IMR-90 (cell line): Measurements from ENCODE around the gene C10orf90. TPM values are rescaled to one million over a fixed set of nuclear protein-coding genes. Genes with fewer than 3 reads are reported as not detected.

Experiments
- ATAC-seq: fragments of 200-7000 bp; cut with Tn5 transposase; 2 replicates; pipeline ENCODE4 v1.9.1; 2020; ENCODE audit warnings: low read depth, mild to moderate bottlenecking, moderate library complexity
- BruUV-seq: library from RNA; stranded (reverse); fragments of 400-500 nt; replicated peaks from 2 replicates; lab custom pipeline; 2021; lab: Mats Ljungman, UMichigan
- CTCF ChIA-PET: fragments of 300-600 bp; formaldehyde crosslinking; extraction: SDS; loops from one replicate; lab custom pipeline; 2021; ENCODE audit warnings: antibody characterized with exemption; lab: Yijun Ruan, JAX
- POLR2A ChIA-PET: fragments of 300-600 bp; sonication (Branson Sonifier 250); formaldehyde crosslinking; loops from one replicate; lab custom pipeline; 2022; ENCODE audit warnings: antibody characterized with exemption; ENCODE audit not compliant: unreplicated experiment; lab: Charles Lee
- DNase-seq: peaks from one replicate; pipeline ENCODE4 v3.0.0; 2013
- H2AFZ ChIP-seq: replicated peaks from 2 replicates; pipeline ENCODE3; 2013; ENCODE audit warnings: low read length, mild to moderate bottlenecking; ENCODE audit not compliant: poor library complexity
- H2AK5ac ChIP-seq: 2 replicates; pipeline ENCODE4 v1.6.1; 2013; ENCODE audit warnings: low read depth, low read length, inconsistent platforms
- H2AK9ac ChIP-seq: replicated peaks from 2 replicates; pipeline ENCODE3; 2013; ENCODE audit warnings: mild to moderate bottlenecking, low read depth, low read length, moderate library complexity; ENCODE audit not compliant: poor library complexity
- H2BK120ac ChIP-seq: 2 replicates; pipeline ENCODE4 v1.6.1; 2013; ENCODE audit warnings: low read depth, low read length, inconsistent platforms
- H2BK15ac ChIP-seq: 3 replicates; pipeline ENCODE4 v1.6.1; 2013; ENCODE audit warnings: low read depth, low read length, inconsistent platforms
- H2BK20ac ChIP-seq: 2 replicates; pipeline ENCODE4 v1.6.1; 2013; ENCODE audit warnings: low read depth, mild to moderate bottlenecking, inconsistent platforms, low read length, moderate library complexity
- H2BK5ac ChIP-seq: 2 replicates; pipeline ENCODE4 v1.6.1; 2013; ENCODE audit warnings: mild to moderate bottlenecking, low read depth, low read length, inconsistent platforms; ENCODE audit not compliant: poor library complexity, severe bottlenecking
- H3K14ac ChIP-seq: replicated peaks from 2 replicates; pipeline ENCODE4 v1.6.1; 2013; ENCODE audit warnings: low read depth, low read length, inconsistent platforms
- H3K18ac ChIP-seq: 2 replicates; pipeline ENCODE4 v1.6.1; 2013; ENCODE audit warnings: low read depth, low read length, control low read depth
- H3K23ac ChIP-seq: 2 replicates; pipeline ENCODE4 v1.6.1; 2013; ENCODE audit warnings: low read depth, low read length, inconsistent platforms
- H3K27ac ChIP-seq: 2 replicates; pipeline ENCODE4 v1.5.1; 2013; ENCODE audit warnings: mild to moderate bottlenecking, control low read depth, low read length; ENCODE audit not compliant: insufficient read depth
- H3K27me3 ChIP-seq: 2 replicates; pipeline ENCODE4 v1.6.1; 2013; ENCODE audit warnings: low read length; ENCODE audit not compliant: control insufficient read depth, insufficient read depth
- H3K36me3 ChIP-seq: 2 replicates; pipeline ENCODE4 v1.6.1; 2013; ENCODE audit warnings: low read length, mixed read lengths; ENCODE audit not compliant: control insufficient read depth, insufficient read depth
- H3K4ac ChIP-seq: 2 replicates; pipeline ENCODE4 v1.6.1; 2013; ENCODE audit warnings: low read depth, low read length, inconsistent platforms
- H3K4me1 ChIP-seq: 2 replicates; pipeline ENCODE4 v1.6.1; 2013; ENCODE audit warnings: low read length, mixed read lengths; ENCODE audit not compliant: control insufficient read depth, insufficient read depth
- H3K4me2 ChIP-seq: 2 replicates; pipeline ENCODE4 v1.6.1; 2013; ENCODE audit warnings: low read depth, mild to moderate bottlenecking, control low read depth, low read length, moderate library complexity
- H3K4me3 ChIP-seq: 2 replicates; pipeline ENCODE4 v1.5.1; 2013; ENCODE audit warnings: low read depth, mild to moderate bottlenecking, control low read depth, low read length, moderate library complexity; ENCODE audit not compliant: insufficient read depth
- H3K56ac ChIP-seq: 2 replicates; pipeline ENCODE4 v1.6.1; 2013; ENCODE audit warnings: low read length, inconsistent platforms; ENCODE audit not compliant: insufficient read depth; ENCODE audit errors: extremely low read depth
- H3K79me1 ChIP-seq, 2 experiments: 2 replicates each; pipeline ENCODE4 v1.6.1; 2013; ENCODE audit warnings: low read length in 2 of 2, inconsistent platforms in 1 of 2, low read depth in 1 of 2
- H3K9ac ChIP-seq: 2 replicates; pipeline ENCODE4 v1.6.1; 2013; ENCODE audit warnings: low read depth, low read length, control low read depth
- H3K9me1 ChIP-seq: 2 replicates; pipeline ENCODE4 v1.6.1; 2013; ENCODE audit warnings: low read length, inconsistent platforms; ENCODE audit not compliant: insufficient read depth
- H3K9me3 ChIP-seq: 2 replicates; pipeline ENCODE4 v1.6.1; 2013; ENCODE audit warnings: low read length; ENCODE audit not compliant: control insufficient read depth, insufficient read depth
- H4K20me1 ChIP-seq: 2 replicates; pipeline ENCODE4 v1.6.1; 2013; ENCODE audit warnings: low read length, inconsistent platforms; ENCODE audit not compliant: insufficient read depth
- H4K5ac ChIP-seq: 2 replicates; pipeline ENCODE4 v1.6.1; 2013; ENCODE audit warnings: mild to moderate bottlenecking, low read depth, low read length, control low read depth
- H4K8ac ChIP-seq, 2 experiments: 2 replicates each; pipeline ENCODE4 v1.6.1; 2013; ENCODE audit warnings: low read depth in 2 of 2, low read length in 2 of 2, control low read depth in 1 of 2, inconsistent platforms in 1 of 2
- H4K91ac ChIP-seq: 2 replicates; pipeline ENCODE4 v1.6.1; 2013; ENCODE audit warnings: low read depth, low read length, inconsistent platforms; ENCODE audit not compliant: insufficient read depth
- BHLHE40 ChIP-seq: fragments of 150-350 bp; IDR thresholded peaks from 2 replicates; pipeline ENCODE4 v1.6.1; 2016; ENCODE audit warnings: mild to moderate bottlenecking, low read depth, low read length
- CEBPB ChIP-seq: IDR thresholded peaks from 2 replicates; pipeline ENCODE4 v1.6.1; 2012; ENCODE audit warnings: low read depth, low read length, improper control_type of control experiment
- CHD1 ChIP-seq: IDR thresholded peaks from 2 replicates; pipeline ENCODE4 v1.6.1; 2012; ENCODE audit warnings: low read depth, low read length, improper control_type of control experiment
- FOS ChIP-seq: fragments of 150-350 bp; IDR thresholded peaks from 2 replicates; pipeline ENCODE4 v1.6.1; 2016; ENCODE audit warnings: low read depth, low read length
- MAFK ChIP-seq: IDR thresholded peaks from 2 replicates; pipeline ENCODE4 v1.6.1; 2012; ENCODE audit warnings: low read depth, low read length, improper control_type of control experiment
- MAZ ChIP-seq: IDR thresholded peaks from 2 replicates; pipeline ENCODE4 v1.6.1; 2012; ENCODE audit warnings: low read depth, mild to moderate bottlenecking, low read length, improper control_type of control experiment, moderate library complexity, borderline replicate concordance
- MXI1 ChIP-seq: IDR thresholded peaks from 2 replicates; pipeline ENCODE4 v1.6.1; 2012; ENCODE audit warnings: low read depth, mild to moderate bottlenecking, low read length, moderate library complexity, borderline replicate concordance
- NFE2L2 ChIP-seq: fragments of 150-350 bp; IDR thresholded peaks from 2 replicates; pipeline ENCODE4 v1.6.1; 2016; ENCODE audit warnings: low read depth, mild to moderate bottlenecking, low read length
- POLR2A ChIP-seq: IDR thresholded peaks from 2 replicates; pipeline ENCODE4 v1.6.1; 2012; ENCODE audit warnings: mild to moderate bottlenecking, low read depth, low read length
- RAD21 ChIP-seq: IDR thresholded peaks from 2 replicates; pipeline ENCODE4 v1.6.1; 2012; ENCODE audit warnings: low read length, improper control_type of control experiment
- RCOR1 ChIP-seq: IDR thresholded peaks from 2 replicates; pipeline ENCODE4 v1.6.1; 2012; ENCODE audit warnings: mild to moderate bottlenecking, low read length, improper control_type of control experiment; ENCODE audit not compliant: insufficient replicate concordance
- RFX5 ChIP-seq: IDR thresholded peaks from 2 replicates; pipeline ENCODE4 v1.8.0; 2012; ENCODE audit warnings: low read depth, mild to moderate bottlenecking, low read length, moderate library complexity
- SMC3 ChIP-seq: fragments of 150-350 bp; IDR thresholded peaks from 2 replicates; pipeline ENCODE4 v1.6.1; 2016; ENCODE audit warnings: low read depth, mild to moderate bottlenecking, antibody characterized with exemption, low read length, moderate library complexity
- WGBS, 2 experiments: methylation state at CpG; one replicate each; pipeline versions ENCODE4 v1.1.5 to v1.1.7; 2013; ENCODE audit warnings: missing lambda C conversion rate in 2 of 2; ENCODE audit not compliant: insufficient read length in 1 of 2; ENCODE audit errors: extremely low coverage in 2 of 2; 5-methylcytosine and 5-hydroxymethylcytosine counted together
- dilution Hi-C: fragments of 300-500 bp; cut with HindIII; formaldehyde crosslinking; loops from one replicate; pipeline ENCODE4 v1.14.3; 2018; ENCODE audit warnings: low sequenced_read_pairs; ENCODE audit not compliant: unreplicated experiment
- in situ Hi-C: fragments of 300-500 bp; cut with MboI; formaldehyde crosslinking; loops from 3 replicates; pipeline ENCODE4 v1.14.3; 2019; ENCODE audit warnings: low sequenced_read_pairs, inconsistent platforms, mixed read lengths
- intact Hi-C: fragments of 100-400 bp; cut with micrococcal nuclease; formaldehyde crosslinking; loops from 2 replicates; pipeline ENCODE4 v1.10.0; 2022
- polyA plus RNA-seq, 3 experiments: library from polyadenylated mRNA; depleted of rRNA; stranded (reverse); fragments of >200 nt; gene quantifications; 2 replicates each; pipeline ENCODE4 v1.2.3, GENCODE V29; 2012; ENCODE audit warnings: low replicate concordance in 1 of 3
- total RNA-seq: library from RNA; depleted of rRNA; stranded (reverse); fragments of >200 nt; gene quantifications from 2 replicates; pipeline ENCODE4 v1.2.3, GENCODE V29; 2012
- TF ChIP-seq, protein P1 (sequence below): fragments of 150-350 bp; IDR thresholded peaks from 2 replicates; pipeline ENCODE4 v1.6.1; 2017; ENCODE audit warnings: mild to moderate bottlenecking, antibody characterized with exemption, low read length, low read depth
- TF ChIP-seq, protein P2 (sequence below): fragments of 150-350 bp; IDR thresholded peaks from 2 replicates; pipeline ENCODE4 v1.6.1; 2016; ENCODE audit warnings: low read depth, mild to moderate bottlenecking, low read length, moderate library complexity, borderline replicate concordance
- TF ChIP-seq, protein P3 (sequence below): conservative IDR thresholded peaks from 2 replicates; pipeline ENCODE4 v1.5.1; 2012; ENCODE audit warnings: mild to moderate bottlenecking, low read depth, low read length, improper control_type of control experiment

The C10orf90 gene
- total and polyA plus RNA-seq, 2 of the 4 experiments (the other 2 are of a cell fraction), result 0.05 to 0.18 TPM

DNA sequence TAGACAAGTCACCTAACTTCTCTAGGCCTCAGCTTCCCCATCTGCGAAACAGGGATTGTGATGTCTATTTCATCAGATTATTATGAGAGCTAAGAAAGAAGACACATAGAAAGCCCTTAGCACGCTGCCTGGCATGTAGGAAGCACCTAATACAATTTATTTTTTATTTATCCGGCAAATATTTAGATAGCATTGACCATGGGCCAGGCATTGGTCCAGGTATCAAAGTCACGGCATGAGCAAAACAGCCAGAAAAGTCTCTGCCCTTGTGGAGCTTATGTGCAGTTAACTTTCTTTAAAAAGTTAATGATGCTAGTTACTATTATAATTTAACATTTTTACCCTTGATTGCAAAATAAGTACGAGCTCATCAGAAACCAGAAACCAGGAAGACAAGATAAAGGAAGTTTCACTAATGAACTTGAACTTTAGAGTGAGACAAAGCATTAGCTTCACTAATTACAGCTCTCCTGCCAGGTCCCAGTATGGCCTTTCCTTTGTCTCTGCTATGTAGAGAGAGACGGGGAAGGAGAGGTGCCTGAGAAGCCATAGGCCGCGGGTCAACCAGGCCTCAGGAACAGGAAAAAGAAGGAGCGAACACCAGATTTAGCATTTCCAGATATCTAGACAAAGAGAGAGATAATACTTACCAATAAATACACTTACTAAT, 142.7 kb downstream of the C10orf90 start:
- DNase-seq (no peak), ATAC-seq (no peak)
- Histone ChIP-seq H3K36me3 (no peaks in the 10 kb centered on the region), H3K27ac (no peak overlapping the region), H2BK5ac (no peak overlapping the region), H3K4me1 (no peaks in the 10 kb centered on the region), H2AK5ac (no peak overlapping the region), H2BK15ac (no peak overlapping the region), H3K4me3 (no peak overlapping the region), H2BK120ac (no peak overlapping the region), H3K23ac (no peak overlapping the region), H3K14ac (no peak overlapping the region), H4K20me1 (no peaks in the 10 kb centered on the region), H3K9me1 (no peaks in the 10 kb centered on the region), H3K27me3 (peaks cover 11% of the 10 kb centered on the region; the same call in 1 of the 2 replicates), H3K79me1 (no peaks in the 10 kb centered on the region), H2AFZ (no peak overlapping the region), H2BK20ac (no peak overlapping the region), H3K56ac (no peak overlapping the region), H3K18ac (no peak overlapping the region), H4K5ac (no peak overlapping the region), H3K4ac (no peak overlapping the region), H3K9ac (no peak overlapping the region), H4K8ac (no peak overlapping the region), H3K9me3 (no peaks in the 10 kb centered on the region), H2AK9ac (no peak overlapping the region), H3K4me2 (no peak overlapping the region), H4K91ac (no peak overlapping the region)
- dilution Hi-C loops, result no loop called here
- ChIA-PET CTCF (no interaction called here), POLR2A (no interaction called here)
- TF ChIP-seq POLR2A, result no peak
- no peak for TF ChIP-seq SMC3
- TF ChIP-seq, protein P1, sequence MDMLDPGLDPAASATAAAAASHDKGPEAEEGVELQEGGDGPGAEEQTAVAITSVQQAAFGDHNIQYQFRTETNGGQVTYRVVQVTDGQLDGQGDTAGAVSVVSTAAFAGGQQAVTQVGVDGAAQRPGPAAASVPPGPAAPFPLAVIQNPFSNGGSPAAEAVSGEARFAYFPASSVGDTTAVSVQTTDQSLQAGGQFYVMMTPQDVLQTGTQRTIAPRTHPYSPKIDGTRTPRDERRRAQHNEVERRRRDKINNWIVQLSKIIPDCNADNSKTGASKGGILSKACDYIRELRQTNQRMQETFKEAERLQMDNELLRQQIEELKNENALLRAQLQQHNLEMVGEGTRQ, result no peak
- TF ChIP-seq, protein P2, sequence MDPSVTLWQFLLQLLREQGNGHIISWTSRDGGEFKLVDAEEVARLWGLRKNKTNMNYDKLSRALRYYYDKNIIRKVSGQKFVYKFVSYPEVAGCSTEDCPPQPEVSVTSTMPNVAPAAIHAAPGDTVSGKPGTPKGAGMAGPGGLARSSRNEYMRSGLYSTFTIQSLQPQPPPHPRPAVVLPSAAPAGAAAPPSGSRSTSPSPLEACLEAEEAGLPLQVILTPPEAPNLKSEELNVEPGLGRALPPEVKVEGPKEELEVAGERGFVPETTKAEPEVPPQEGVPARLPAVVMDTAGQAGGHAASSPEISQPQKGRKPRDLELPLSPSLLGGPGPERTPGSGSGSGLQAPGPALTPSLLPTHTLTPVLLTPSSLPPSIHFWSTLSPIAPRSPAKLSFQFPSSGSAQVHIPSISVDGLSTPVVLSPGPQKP, result no peak
- TF ChIP-seq CHD1, result no peak
- TF ChIP-seq MAZ, result no peak
- no peak for TF ChIP-seq MXI1
- TF ChIP-seq NFE2L2, result no peak
- TF ChIP-seq, protein P3, sequence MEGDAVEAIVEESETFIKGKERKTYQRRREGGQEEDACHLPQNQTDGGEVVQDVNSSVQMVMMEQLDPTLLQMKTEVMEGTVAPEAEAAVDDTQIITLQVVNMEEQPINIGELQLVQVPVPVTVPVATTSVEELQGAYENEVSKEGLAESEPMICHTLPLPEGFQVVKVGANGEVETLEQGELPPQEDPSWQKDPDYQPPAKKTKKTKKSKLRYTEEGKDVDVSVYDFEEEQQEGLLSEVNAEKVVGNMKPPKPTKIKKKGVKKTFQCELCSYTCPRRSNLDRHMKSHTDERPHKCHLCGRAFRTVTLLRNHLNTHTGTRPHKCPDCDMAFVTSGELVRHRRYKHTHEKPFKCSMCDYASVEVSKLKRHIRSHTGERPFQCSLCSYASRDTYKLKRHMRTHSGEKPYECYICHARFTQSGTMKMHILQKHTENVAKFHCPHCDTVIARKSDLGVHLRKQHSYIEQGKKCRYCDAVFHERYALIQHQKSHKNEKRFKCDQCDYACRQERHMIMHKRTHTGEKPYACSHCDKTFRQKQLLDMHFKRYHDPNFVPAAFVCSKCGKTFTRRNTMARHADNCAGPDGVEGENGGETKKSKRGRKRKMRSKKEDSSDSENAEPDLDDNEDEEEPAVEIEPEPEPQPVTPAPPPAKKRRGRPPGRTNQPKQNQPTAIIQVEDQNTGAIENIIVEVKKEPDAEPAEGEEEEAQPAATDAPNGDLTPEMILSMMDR, result no peak
- TF ChIP-seq BHLHE40, result no peak
- TF ChIP-seq CEBPB, result no peak
- TF ChIP-seq FOS, result no peak
- TF ChIP-seq RCOR1, result no peak
- TF ChIP-seq MAFK, result no peak
- TF ChIP-seq RFX5, result no peak
- TF ChIP-seq RAD21, result no peak
- no CpG with 5 or more reads among the region's 9 CpGs for WGBS, 2 experiments
- intact Hi-C loops, result no loop called here
- BruUV-seq, result no TSS peak
- in situ Hi-C loops, result no loop called here
